Esophagus muscularis mucosa (tissue), 4 donors: ENCODE data around the gene PCID2. TPM values are rescaled to one million over a fixed set of nuclear protein-coding genes. Genes with fewer than 3 reads are reported as not detected.

Experiments
- DNase-seq: peaks from one replicate; pipeline ENCODE4 v3.0.0-alpha.2; 2017; ENCODE audit errors: extremely low spot score
- H3K27ac ChIP-seq, 4 donors: fragments of 200-600 bp; sonication (generic); replicated peaks in 1 of 4; 1 replicate in 3 of 4; 2 replicates in 1 of 4; pipeline ENCODE4 v1.5.1; 2016 to 2019; ENCODE audit warnings: mild to moderate bottlenecking in 1 of 4
- H3K27me3 ChIP-seq, 4 donors: fragments of 200-600 bp; sonication (generic); one replicate each; pipeline versions ENCODE4 v1.5.1 to v1.6.0; 2016 to 2019
- H3K36me3 ChIP-seq, 4 donors: fragments of 200-600 bp; sonication (generic); one replicate each; pipeline ENCODE4 v1.5.1; 2016 to 2019
- H3K4me1 ChIP-seq, 4 donors: fragments of 200-600 bp; sonication (generic); one replicate each; pipeline ENCODE4 v1.5.1; 2016 to 2019
- H3K4me3 ChIP-seq, 4 donors: fragments of 200-600 bp; sonication (generic); 1 replicate in 2 of 4; 2 replicates in 2 of 4; pipeline ENCODE4 v1.5.1; 2016 to 2019; ENCODE audit warnings: mild to moderate bottlenecking in 4 of 4, moderate library complexity in 1 of 4
- H3K9me3 ChIP-seq, 4 donors: fragments of 200-600 bp; sonication (generic); 1 replicate in 3 of 4; 2 replicates in 1 of 4; pipeline ENCODE4 v1.5.1; 2016 to 2019
- EP300 ChIP-seq: sonication (generic); formaldehyde crosslinking; IDR thresholded peaks from one replicate; pipeline ENCODE4 v1.6.1; 2017; ENCODE audit warnings: antibody characterized with exemption
- POLR2A ChIP-seq: fragments of 450-650 bp; IDR thresholded peaks from one replicate; pipeline ENCODE4 v1.6.1; 2017; ENCODE audit warnings: antibody characterized with exemption, moderate library complexity, mild to moderate bottlenecking, low read depth
- POLR2AphosphoS5 ChIP-seq, 2 donors: sonication (generic); formaldehyde crosslinking; IDR thresholded peaks; one replicate each; pipeline ENCODE4 v1.6.1; 2017; ENCODE audit warnings: antibody characterized with exemption in 2 of 2
- WGBS: methylation state at CpG from one replicate; pipeline ENCODE4 v1.1.5; 2018; 5-methylcytosine and 5-hydroxymethylcytosine counted together
- intact Hi-C: fragments of 100-400 bp; cut with DNase I; formaldehyde crosslinking; loops from one replicate; pipeline ENCODE4 v1.15.1; 2023
- total RNA-seq, 4 donors: library from RNA; depleted of rRNA; stranded (reverse); fragments of >200 nt; gene quantifications; one replicate each; pipeline versions ENCODE4 v1.1.0 to v1.2.1, GENCODE V29; 2016
- TF ChIP-seq, protein P1 (sequence below), 3 experiments: fragments of 200-600 bp in 2 of 3; fragments of 450-650 bp in 1 of 3; sonication (generic) in 2 of 3; IDR thresholded peaks; one replicate each; pipeline ENCODE4 v1.5.1; 2017 to 2019; ENCODE audit warnings: antibody characterized with exemption in 3 of 3, mild to moderate bottlenecking in 2 of 3, moderate library complexity in 1 of 3

Gene PCID2
- total RNA-seq, 4 donors from 2014 or later: 34.5 to 46.9 (median 42.3) TPM

DNA sequence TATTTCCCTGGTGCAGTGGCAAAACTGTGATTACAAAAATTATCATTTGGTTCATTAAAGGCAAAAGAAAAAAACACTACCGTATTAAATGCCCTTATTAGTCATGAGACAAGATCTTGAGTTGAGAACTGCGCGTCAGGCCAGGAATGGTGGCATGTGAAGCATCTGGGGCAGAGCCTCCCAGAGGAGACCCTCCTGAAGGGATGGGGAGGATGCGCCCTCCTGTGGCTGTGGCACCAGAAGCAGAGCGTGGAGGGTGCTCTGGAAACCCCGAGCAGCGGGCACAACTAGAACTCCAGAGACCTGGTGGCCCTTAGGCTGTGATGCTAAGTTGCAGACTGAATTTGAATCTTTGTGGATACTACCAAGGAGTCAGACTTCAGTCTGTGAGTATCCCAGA, 12.4 kb upstream of the PCID2 start:
- Histone ChIP-seq H3K27me3 (no peaks in the 10 kb centered on the region), H3K4me1 (peaks cover 20 to 40% (median 27%) of the 10 kb centered on the region in 4 donors), H3K27ac (no peak overlapping the region), H3K36me3 (peaks cover 25 to 67% (median 60%) of the 10 kb centered on the region in 4 donors), H3K4me3 (no peak overlapping the region), H3K9me3 (no peaks in the 10 kb centered on the region)
- intact Hi-C loops: no loop called here
- 84% methylated on average over 7 of the region's 7 CpGs for WGBS
- DNase-seq: no peak
- TF ChIP-seq, protein P1, sequence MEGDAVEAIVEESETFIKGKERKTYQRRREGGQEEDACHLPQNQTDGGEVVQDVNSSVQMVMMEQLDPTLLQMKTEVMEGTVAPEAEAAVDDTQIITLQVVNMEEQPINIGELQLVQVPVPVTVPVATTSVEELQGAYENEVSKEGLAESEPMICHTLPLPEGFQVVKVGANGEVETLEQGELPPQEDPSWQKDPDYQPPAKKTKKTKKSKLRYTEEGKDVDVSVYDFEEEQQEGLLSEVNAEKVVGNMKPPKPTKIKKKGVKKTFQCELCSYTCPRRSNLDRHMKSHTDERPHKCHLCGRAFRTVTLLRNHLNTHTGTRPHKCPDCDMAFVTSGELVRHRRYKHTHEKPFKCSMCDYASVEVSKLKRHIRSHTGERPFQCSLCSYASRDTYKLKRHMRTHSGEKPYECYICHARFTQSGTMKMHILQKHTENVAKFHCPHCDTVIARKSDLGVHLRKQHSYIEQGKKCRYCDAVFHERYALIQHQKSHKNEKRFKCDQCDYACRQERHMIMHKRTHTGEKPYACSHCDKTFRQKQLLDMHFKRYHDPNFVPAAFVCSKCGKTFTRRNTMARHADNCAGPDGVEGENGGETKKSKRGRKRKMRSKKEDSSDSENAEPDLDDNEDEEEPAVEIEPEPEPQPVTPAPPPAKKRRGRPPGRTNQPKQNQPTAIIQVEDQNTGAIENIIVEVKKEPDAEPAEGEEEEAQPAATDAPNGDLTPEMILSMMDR (IDR thresholded peaks at IDR 0.05): no peak
- TF ChIP-seq POLR2AphosphoS5 (IDR thresholded peaks at IDR 0.05) (no peak), POLR2A (no peak), EP300 (no peak)

DNA sequence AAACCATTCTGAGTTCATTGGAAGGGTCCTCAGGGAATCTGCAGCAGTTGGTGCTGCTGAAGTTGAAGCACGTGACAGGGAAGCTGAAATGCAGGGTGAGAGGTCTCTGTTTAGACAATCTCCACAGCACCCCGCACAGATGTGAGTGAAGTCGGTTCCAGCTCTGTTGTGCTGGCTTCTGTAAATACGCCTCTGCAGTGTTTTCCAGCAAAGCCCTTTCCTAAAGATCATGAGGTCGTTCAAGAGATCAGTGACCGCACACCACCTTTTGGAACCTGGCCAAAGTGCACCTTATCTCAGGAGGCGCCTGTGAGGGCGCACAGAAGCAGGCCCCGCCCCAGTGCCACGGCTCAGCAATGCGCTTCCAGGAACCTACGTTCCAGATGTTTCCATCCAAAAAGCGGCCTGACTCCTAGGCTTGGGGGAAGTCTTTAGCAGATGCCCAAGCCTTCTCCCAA, 11.7 kb upstream of the PCID2 start:
- no peak overlapping the region for H3K27ac ChIP-seq
- no peaks in the 10 kb centered on the region for H3K27me3 ChIP-seq
- no peak for DNase-seq
- no peaks in the 10 kb centered on the region for H3K9me3 ChIP-seq
- WGBS: 86% methylated on average over 13 of the region's 13 CpGs
- TF ChIP-seq EP300 (no peak), POLR2A (no peak), POLR2AphosphoS5 (IDR thresholded peaks at IDR 0.05) (no peak)
- TF ChIP-seq, protein P1 (IDR thresholded peaks at IDR 0.05): no peak
- intact Hi-C loops: no loop called here
- H3K36me3 ChIP-seq: peaks cover 18 to 59% (median 53%) of the 10 kb centered on the region in 4 donors
- peaks cover 27 to 47% (median 34%) of the 10 kb centered on the region in 4 donors for H3K4me1 ChIP-seq
- H3K4me3 ChIP-seq: no peak overlapping the region

DNA sequence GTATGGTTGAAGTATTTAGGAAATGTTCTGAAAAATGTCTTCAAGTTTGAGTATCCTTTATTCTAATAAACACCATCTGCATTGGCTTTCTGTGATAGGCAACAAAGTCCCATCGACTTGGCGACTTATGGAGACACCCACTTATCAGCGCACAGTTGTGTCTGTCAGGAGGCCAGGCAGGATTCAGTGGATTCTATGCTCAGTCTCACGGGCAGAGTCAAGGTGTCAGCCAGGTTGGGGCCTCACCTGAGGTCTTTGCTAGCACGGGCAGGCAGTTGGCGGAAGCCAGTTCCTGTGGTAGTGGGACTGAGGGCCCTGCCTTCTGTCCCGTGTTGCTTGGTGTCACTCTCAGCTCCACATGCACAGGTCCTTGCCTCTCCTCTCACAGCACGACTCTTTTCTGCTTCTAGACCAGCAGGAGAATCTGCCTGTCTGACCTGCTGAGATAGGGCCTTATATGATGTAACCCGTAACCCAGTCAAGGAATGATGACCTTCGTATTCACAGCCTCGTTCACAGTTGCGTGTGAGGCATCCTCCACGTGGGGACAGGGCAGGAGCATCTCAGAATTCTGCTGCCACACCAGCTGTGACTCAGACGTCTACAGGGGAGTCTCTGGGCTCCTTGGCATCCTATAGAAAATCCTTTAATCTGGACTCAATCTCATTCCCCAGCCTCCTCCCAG, 10.9 kb upstream of the PCID2 start:
- TF ChIP-seq POLR2AphosphoS5 (IDR thresholded peaks at IDR 0.05): no peak
- TF ChIP-seq POLR2A: no peak
- no peak for TF ChIP-seq EP300
- TF ChIP-seq, protein P1 (IDR thresholded peaks at IDR 0.05): no peak
- no peak for DNase-seq
- intact Hi-C loops: loop anchor here (10.0 kb wide), 1 partner anchor 185 kb away; no protein-coding TSS in a partner anchor
- H3K4me1 ChIP-seq: peaks cover 35 to 53% (median 42%) of the 10 kb centered on the region in 4 donors
- no peaks in the 10 kb centered on the region for H3K27me3 ChIP-seq
- peaks cover 12 to 52% (median 45%) of the 10 kb centered on the region in 4 donors for H3K36me3 ChIP-seq
- H3K9me3 ChIP-seq: no peaks in the 10 kb centered on the region
- H3K27ac ChIP-seq: no peak overlapping the region
- no peak overlapping the region for H3K4me3 ChIP-seq
- WGBS: 88% methylated on average over 10 of the region's 14 CpGs

DNA sequence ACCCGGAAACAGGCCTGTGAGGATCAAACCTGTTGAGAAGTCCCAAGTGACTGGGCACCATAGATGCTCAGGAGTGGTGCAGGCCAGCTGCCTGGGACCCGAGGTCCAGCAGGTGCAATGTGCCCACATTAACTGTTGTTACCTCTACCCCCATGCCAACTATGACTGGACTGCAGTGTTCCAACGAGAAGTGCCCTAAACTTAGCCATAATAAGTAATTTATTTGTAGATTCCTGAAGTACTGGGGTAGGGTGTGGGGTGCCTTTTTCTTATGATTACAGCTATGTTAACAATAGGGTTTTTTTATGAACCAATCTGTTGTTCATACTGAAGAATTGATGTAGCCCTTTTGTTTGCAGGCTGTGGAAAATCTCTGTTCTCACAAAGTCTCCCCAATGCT, 10.1 kb upstream of the PCID2 start:
- H3K27me3 ChIP-seq: no peaks in the 10 kb centered on the region
- DNase-seq: no peak
- no peak overlapping the region for H3K27ac ChIP-seq
- peaks cover 12 to 44% (median 40%) of the 10 kb centered on the region in 4 donors for H3K36me3 ChIP-seq
- no peak overlapping the region for H3K4me3 ChIP-seq
- peaks cover 43 to 56% (median 50%) of the 10 kb centered on the region in 4 donors for H3K4me1 ChIP-seq
- 81% methylated on average over 3 of the region's 3 CpGs for WGBS
- TF ChIP-seq EP300: no peak
- TF ChIP-seq, protein P1 (IDR thresholded peaks at IDR 0.05): no peak
- no peak for TF ChIP-seq POLR2AphosphoS5 (IDR thresholded peaks at IDR 0.05)
- TF ChIP-seq POLR2A: no peak
- H3K9me3 ChIP-seq: no peaks in the 10 kb centered on the region
- intact Hi-C loops: loop anchor here (10.0 kb wide), 1 partner anchor 184 kb away; no protein-coding TSS in a partner anchor
